GM19463 (cell line): Measurements from ENCODE around the gene GRHPR.
"Not testable (repeated sequence)": the region's sequence is repeated elsewhere in the genome, so short reads cannot be mapped to it uniquely, and the experiment has no call there.

Experiments
- ATAC-seq: cut with Tn5 transposase; IDR thresholded peaks from one replicate; pipeline ENCODE4 v1.9.1; 2021; ENCODE audit warnings: mild to moderate bottlenecking, moderate library complexity; ENCODE audit not compliant: unreplicated experiment

The GRHPR gene

GRCh38 chr9:37474438-37474837 is 51.9 kb downstream of the GRHPR start:
- no peak for ATAC-seq

GRCh38 chr9:37476930-37477329 is 54.4 kb downstream of the GRHPR start:
- no peak for ATAC-seq

- not testable (repeated sequence) for ATAC-seq
Observed at GRCh38 chr9:37477443-37477842, 54.9 kb downstream of the GRHPR start.

- not testable (repeated sequence) for ATAC-seq
Observed at GRCh38 chr9:37477987-37478619, 55.6 kb downstream of the GRHPR start.

- no peak for ATAC-seq
Observed at GRCh38 chr9:37480759-37481158, 58.3 kb downstream of the GRHPR start.

- peak; percentile 98 for ATAC-seq
Observed at GRCh38 chr9:37485389-37486255, 63.1 kb downstream of the GRHPR start, which contains the start of gene POLR1E. Gene POLR1E (plus strand): TSS chr9:37485948. CDS start chr9:37486048, 100 bp downstream.

- ATAC-seq = no peak
Observed at GRCh38 chr9:37486256-37486615, 63.7 kb downstream of the GRHPR start.
